Body of pancreas (tissue), 4 donors: ENCODE data around the gene NEO1.

Experiments used
- POLR2A ChIP-seq, 3 donors: fragments of 450-650 bp; IDR thresholded peaks; one replicate each; pipeline ENCODE4 v1.6.1; 2016; ENCODE audit warnings: antibody characterized with exemption in 3 of 3, mild to moderate bottlenecking in 2 of 3
- TF ChIP-seq, protein P1 (sequence below), 7 experiments: fragments of 450-650 bp in 4 of 7; fragments of 200-600 bp in 3 of 7; sonication (generic) in 3 of 7; IDR thresholded peaks; one replicate each; pipeline ENCODE4 v1.5.1; 2016 to 2019; ENCODE audit warnings: antibody characterized with exemption in 7 of 7

GRCh38 chr15:73333001-73333400, 280.7 kb downstream of the NEO1 start:
- TF ChIP-seq POLR2A (IDR thresholded peaks at IDR 0.05), result no peak
- TF ChIP-seq, protein P1, sequence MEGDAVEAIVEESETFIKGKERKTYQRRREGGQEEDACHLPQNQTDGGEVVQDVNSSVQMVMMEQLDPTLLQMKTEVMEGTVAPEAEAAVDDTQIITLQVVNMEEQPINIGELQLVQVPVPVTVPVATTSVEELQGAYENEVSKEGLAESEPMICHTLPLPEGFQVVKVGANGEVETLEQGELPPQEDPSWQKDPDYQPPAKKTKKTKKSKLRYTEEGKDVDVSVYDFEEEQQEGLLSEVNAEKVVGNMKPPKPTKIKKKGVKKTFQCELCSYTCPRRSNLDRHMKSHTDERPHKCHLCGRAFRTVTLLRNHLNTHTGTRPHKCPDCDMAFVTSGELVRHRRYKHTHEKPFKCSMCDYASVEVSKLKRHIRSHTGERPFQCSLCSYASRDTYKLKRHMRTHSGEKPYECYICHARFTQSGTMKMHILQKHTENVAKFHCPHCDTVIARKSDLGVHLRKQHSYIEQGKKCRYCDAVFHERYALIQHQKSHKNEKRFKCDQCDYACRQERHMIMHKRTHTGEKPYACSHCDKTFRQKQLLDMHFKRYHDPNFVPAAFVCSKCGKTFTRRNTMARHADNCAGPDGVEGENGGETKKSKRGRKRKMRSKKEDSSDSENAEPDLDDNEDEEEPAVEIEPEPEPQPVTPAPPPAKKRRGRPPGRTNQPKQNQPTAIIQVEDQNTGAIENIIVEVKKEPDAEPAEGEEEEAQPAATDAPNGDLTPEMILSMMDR (IDR thresholded peaks at IDR 0.05), result no peak
